Measurements from ENCODE around the gene METTL18.

METTL18 gene

DNA sequence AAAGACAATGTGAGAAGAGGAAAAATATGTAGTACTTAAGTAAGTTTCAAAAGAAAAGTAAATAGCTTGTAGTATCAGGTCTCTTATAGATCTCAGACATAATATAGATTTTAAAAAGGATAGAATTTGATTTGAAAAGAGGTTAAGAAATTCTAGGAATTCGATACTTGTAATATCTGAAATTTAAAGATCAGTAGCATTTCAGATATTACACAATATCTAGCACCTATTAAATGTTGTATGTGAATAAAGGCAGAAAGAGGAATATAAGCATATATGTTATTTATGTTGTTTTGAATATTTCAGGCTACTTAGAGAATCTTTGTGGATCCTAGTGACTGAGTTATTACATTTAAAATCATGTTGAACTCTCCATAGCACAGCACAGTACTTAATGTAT is 35.0 kb upstream of the METTL18 start (continued):
- no peak for TF ChIP-seq CTCF (tag by site-specific recombination; IDR thresholded peaks at IDR 0.05)
- TF ChIP-seq EGR2 (tag by site-specific recombination; IDR thresholded peaks at IDR 0.05; ENCODE audit: low read depth), result no peak

GRCh38 chr1:169824153-169824552 is 29.4 kb upstream of the METTL18 start:
- POLR2A ChIA-PET, result no interaction called here
- no peak for TF ChIP-seq KLF16 (tag by site-specific recombination; IDR thresholded peaks at IDR 0.05)
- TF ChIP-seq SP7 (tag by site-specific recombination; IDR thresholded peaks at IDR 0.05), result no peak
- TF ChIP-seq ZNF398 (tag by site-specific recombination; IDR thresholded peaks at IDR 0.05), result no peak
- no peak for TF ChIP-seq ZNF701 (tag by site-specific recombination; IDR thresholded peaks at IDR 0.05)
- TF ChIP-seq SCRT2 (tag by site-specific recombination; IDR thresholded peaks at IDR 0.05), result no peak
- TF ChIP-seq ZBTB26 (tag by site-specific recombination; optimal IDR thresholded peaks at IDR 0.05), result no peak
- TF ChIP-seq ZNF561 (tag by site-specific recombination; IDR thresholded peaks at IDR 0.05; ENCODE audit: borderline replicate concordance), result no peak
- TF ChIP-seq, protein P1, sequence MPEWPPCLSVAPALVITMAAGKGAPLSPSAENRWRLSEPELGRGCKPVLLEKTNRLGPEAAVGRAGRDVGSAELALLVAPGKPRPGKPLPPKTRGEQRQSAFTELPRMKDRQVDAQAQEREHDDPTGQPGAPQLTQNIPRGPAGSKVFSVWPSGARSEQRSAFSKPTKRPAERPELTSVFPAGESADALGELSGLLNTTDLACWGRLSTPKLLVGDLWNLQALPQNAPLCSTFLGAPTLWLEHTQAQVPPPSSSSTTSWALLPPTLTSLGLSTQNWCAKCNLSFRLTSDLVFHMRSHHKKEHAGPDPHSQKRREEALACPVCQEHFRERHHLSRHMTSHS (tag by site-specific recombination; IDR thresholded peaks at IDR 0.05), result no peak
- no peak for TF ChIP-seq GFI1B (tag by site-specific recombination; IDR thresholded peaks at IDR 0.05)
- TF ChIP-seq ZNF146 (tag by site-specific recombination; IDR thresholded peaks at IDR 0.05), result no peak
- no peak for TF ChIP-seq ZNF580 (tag by site-specific recombination; IDR thresholded peaks at IDR 0.05)
- TF ChIP-seq ZBTB8A (tag by site-specific recombination; IDR thresholded peaks at IDR 0.05), result no peak
- CTCF ChIA-PET, result no interaction called here
- peaks cover 29 to 74% of the 10 kb centered on the region in 2 experiments for H3K36me3 ChIP-seq (ENCODE audit: control insufficient read depth in 2 of 2, insufficient read depth in 1 of 2, low read length in 2 of 2)
- H3K4me3 ChIP-seq (ENCODE audit: low read depth, low read length), result no peak overlapping the region
- no peaks in the 10 kb centered on the region for H3K4me1 ChIP-seq (ENCODE audit: control insufficient read depth, insufficient read depth, low read length)
- H3K9me3 ChIP-seq (ENCODE audit: control insufficient read depth, insufficient read depth, low read depth, low read length), result no peaks in the 10 kb centered on the region
- H3K27ac ChIP-seq (ENCODE audit: extremely low read depth, low read depth, low read length), result no peak overlapping the region

DNA sequence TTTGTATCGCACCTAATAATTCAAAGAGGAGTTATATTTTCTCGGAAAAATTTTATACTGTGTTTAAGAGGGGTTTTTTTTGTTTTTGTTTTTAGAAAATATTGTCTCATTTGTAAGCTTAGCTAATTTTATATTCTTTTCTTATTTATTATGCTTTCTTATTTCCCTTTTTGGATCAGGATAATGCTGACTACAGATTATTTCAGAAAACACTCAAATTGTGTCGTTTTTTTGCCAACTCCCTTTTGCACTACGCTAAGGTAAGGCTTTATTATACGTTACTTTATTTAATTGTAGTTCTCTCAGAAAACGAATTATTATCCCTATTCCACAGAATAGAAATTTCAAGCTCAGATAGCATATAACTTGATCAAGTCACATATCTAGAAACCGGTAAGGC is 26.8 kb upstream of the METTL18 start:
- POLR2A ChIA-PET, result no interaction called here
- CTCF ChIA-PET, result interaction anchor here (1.0 kb wide), 1 partner anchor 12 kb away, joined by 6 read pairs; no protein-coding TSS in a partner anchor
- TF ChIP-seq, protein P2, sequence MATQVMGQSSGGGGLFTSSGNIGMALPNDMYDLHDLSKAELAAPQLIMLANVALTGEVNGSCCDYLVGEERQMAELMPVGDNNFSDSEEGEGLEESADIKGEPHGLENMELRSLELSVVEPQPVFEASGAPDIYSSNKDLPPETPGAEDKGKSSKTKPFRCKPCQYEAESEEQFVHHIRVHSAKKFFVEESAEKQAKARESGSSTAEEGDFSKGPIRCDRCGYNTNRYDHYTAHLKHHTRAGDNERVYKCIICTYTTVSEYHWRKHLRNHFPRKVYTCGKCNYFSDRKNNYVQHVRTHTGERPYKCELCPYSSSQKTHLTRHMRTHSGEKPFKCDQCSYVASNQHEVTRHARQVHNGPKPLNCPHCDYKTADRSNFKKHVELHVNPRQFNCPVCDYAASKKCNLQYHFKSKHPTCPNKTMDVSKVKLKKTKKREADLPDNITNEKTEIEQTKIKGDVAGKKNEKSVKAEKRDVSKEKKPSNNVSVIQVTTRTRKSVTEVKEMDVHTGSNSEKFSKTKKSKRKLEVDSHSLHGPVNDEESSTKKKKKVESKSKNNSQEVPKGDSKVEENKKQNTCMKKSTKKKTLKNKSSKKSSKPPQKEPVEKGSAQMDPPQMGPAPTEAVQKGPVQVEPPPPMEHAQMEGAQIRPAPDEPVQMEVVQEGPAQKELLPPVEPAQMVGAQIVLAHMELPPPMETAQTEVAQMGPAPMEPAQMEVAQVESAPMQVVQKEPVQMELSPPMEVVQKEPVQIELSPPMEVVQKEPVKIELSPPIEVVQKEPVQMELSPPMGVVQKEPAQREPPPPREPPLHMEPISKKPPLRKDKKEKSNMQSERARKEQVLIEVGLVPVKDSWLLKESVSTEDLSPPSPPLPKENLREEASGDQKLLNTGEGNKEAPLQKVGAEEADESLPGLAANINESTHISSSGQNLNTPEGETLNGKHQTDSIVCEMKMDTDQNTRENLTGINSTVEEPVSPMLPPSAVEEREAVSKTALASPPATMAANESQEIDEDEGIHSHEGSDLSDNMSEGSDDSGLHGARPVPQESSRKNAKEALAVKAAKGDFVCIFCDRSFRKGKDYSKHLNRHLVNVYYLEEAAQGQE (tag by site-specific recombination; IDR thresholded peaks at IDR 0.05), result no peak
- TF ChIP-seq GFI1B (tag by site-specific recombination; IDR thresholded peaks at IDR 0.05) (no peak), ZNF391 (tag by site-specific recombination; IDR thresholded peaks at IDR 0.05; ENCODE audit: borderline replicate concordance, low read depth) (no peak), ZNF350 (tag by site-specific recombination; IDR thresholded peaks at IDR 0.05) (no peak), ZNF223 (tag by site-specific recombination; IDR thresholded peaks at IDR 0.05) (no peak), ZBTB21 (tag by site-specific recombination; IDR thresholded peaks at IDR 0.05) (no peak), ZNF202 (tag by site-specific recombination; IDR thresholded peaks at IDR 0.05; ENCODE audit: borderline replicate concordance) (no peak), ZNF658 (tag by site-specific recombination; IDR thresholded peaks at IDR 0.05) (no peak), ZNF366 (tag by site-specific recombination; conservative IDR thresholded peaks at IDR 0.05) (no peak), ZNF423 (tag by site-specific recombination; IDR thresholded peaks at IDR 0.05) (no peak)
- TF ChIP-seq, protein P3, sequence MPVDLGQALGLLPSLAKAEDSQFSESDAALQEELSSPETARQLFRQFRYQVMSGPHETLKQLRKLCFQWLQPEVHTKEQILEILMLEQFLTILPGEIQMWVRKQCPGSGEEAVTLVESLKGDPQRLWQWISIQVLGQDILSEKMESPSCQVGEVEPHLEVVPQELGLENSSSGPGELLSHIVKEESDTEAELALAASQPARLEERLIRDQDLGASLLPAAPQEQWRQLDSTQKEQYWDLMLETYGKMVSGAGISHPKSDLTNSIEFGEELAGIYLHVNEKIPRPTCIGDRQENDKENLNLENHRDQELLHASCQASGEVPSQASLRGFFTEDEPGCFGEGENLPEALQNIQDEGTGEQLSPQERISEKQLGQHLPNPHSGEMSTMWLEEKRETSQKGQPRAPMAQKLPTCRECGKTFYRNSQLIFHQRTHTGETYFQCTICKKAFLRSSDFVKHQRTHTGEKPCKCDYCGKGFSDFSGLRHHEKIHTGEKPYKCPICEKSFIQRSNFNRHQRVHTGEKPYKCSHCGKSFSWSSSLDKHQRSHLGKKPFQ (tag by site-specific recombination; IDR thresholded peaks at IDR 0.05), result no peak

More for the DNA sequence above, 26.8 kb upstream of the METTL18 start:
- Histone ChIP-seq H3K4me1 (ENCODE audit: control insufficient read depth, insufficient read depth, low read length) (no peaks in the 10 kb centered on the region), H3K36me3 (ENCODE audit: control insufficient read depth in 2 of 2, insufficient read depth in 1 of 2, low read length in 2 of 2) (peaks cover 16 to 73% of the 10 kb centered on the region in 2 experiments), H3K27ac (ENCODE audit: extremely low read depth, low read depth, low read length) (no peak overlapping the region), H3K4me3 (ENCODE audit: low read depth, low read length) (no peak overlapping the region), H3K9me3 (ENCODE audit: control insufficient read depth, insufficient read depth, low read depth, low read length) (no peaks in the 10 kb centered on the region)

All from HEK293 (cell line).